DMS 273 (cell line): ENCODE data around the gene FHL3.
A peak's percentile ranks its signal among the peaks of the same experiment; 100 is the strongest.

Source experiments
- DNase-seq: peaks from one replicate; lab custom pipeline; 2025; ENCODE audit not compliant: unreplicated experiment; lab: John Stamatoyannopoulos, UW

FHL3 gene

GRCh38 chr1:38005195-38006007 is at the start of gene FHL3:
TSS of gene FHL3 (minus strand) at chr1:38005514. CDS start at chr1:37999412, 6,102 bp downstream.
- peak; percentile 100 for DNase-seq

DNA sequence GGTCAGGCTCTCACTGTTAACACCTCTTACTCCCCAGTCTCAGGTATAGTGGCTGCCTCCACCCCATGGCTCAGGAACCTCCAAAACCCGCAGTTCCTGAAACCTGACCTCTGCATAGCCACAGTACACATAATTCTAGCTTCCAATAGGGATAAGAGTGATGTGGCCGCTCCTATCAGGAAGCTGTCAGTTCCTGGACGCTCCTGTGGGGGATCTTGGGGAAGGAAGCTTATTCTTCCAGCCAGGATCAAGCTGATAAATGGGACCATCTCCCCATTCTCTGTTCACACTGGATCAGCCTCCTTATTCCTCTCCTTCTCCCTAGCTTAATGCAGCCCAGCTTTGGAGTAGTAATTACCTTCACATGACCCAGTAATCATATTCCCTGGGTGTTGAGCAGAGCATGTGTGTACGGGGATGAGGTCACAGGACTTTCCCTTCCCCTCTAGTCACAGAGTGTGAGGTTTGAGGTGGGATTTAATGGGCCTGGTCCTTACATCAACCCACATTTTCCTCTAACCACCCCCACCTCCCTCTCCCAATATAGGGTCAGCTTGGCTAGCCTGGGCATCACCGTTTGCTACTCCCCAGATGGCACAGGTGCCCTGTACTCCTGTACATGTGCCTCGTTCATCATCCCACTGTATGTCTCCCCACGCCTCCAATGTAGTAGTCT is 48.2 kb upstream of the FHL3 start:
- DNase-seq, result peak; percentile 97

GRCh38 chr1:38052750-38053415 is 47.6 kb upstream of the FHL3 start:
- DNase-seq, result peak; percentile 97

DNA sequence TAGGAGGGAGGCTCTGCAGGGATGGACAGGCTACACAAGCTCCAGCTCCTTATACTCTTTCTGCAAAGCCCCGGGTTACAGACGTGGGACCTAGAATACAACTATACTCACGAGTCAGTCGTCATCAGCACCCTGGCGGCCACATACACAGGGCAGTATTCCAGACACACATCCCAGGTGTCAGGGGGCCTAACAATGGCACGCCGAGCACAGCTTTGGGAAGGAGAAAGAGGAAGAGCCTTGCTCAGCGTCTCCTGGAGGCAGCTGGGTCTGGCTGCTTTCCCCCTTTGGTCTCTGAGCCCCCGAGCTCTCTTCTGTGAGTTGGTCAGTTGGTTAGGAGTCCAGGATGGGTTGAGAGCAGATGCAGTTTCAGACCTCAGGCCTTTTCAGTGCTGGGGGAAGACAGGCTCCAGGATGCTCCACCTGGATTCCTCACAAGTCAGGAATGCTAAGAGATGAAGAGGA is 45.8 kb upstream of the FHL3 start:
- DNase-seq, result no peak

DNA sequence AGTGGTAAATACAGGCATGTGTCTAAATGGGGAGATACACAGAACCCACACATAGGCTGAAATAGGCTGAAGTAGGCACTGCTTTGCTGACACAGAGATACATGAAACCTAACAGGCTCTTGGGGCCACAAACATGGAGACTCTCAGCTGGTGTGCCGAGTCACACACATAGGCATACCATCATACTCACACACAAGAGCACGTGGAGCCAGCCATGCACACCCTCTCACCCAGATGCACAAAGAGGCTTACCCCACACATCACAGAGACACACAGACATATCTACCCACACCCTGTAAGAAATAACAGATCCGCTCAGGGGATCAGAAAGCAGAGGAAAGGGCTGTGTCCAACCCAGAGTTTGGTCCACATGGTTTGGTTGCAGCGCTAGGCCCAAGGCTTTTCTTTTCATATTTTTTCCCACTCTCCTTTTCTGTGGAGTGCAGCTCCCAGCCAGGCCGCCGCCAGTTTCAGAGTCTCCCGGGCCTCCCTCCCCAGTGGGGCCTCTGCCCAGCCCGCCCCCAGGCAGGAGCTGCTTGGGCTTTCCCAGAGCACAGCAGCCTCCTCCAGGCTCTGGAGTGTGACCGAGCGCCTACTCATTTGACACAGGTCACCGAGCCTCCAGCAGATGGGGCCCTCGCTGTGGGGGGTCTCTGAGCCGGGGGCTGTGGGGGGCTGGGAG is 45.2 kb upstream of the FHL3 start:
- DNase-seq, result peak; percentile 94

- no peak for DNase-seq
Measured at GRCh38 chr1:38047603-38048141, 42.4 kb upstream of the FHL3 start.

- DNase-seq, result peak; percentile 100
Measured at GRCh38 chr1:38046884-38047602, 41.7 kb upstream of the FHL3 start.

DNA sequence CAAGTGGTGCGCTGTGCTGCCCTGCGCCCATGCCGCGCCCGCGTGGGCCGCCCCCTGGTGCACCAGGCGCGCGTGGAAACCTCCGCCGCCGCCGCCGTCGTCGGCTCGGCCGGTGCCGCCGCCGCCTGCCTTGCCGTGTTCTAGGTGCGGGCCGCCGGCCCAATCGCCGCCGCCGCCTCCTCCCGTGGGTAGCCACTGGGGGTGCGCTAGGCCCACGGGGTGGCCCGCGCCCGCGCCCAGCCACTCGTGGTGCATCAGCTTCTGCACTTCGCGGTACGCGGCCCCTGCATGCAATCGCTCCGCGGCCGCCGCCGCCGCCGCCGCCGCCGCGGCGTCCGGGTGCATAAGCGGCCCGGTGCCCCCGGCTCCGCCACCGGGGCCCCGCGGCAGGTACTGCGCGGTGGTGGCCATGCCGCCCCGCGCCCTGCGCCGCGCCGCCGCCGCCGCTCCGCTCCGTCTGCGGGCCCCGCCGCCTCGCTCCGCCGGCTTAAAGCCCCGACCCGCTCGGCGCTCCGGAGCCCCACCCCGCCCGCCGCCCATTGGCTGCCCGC is 41.1 kb upstream of the FHL3 start, which contains the start of gene POU3F1:
POU3F1 (minus strand) TSS at position 461 of the 551 bp plus-strand sequence; CDS start at position 411, 50 bp downstream.
- DNase-seq, result no peak

- peak; percentile 100 for DNase-seq
Measured at GRCh38 chr1:38045401-38046332, 40.4 kb upstream of the FHL3 start.

DNA sequence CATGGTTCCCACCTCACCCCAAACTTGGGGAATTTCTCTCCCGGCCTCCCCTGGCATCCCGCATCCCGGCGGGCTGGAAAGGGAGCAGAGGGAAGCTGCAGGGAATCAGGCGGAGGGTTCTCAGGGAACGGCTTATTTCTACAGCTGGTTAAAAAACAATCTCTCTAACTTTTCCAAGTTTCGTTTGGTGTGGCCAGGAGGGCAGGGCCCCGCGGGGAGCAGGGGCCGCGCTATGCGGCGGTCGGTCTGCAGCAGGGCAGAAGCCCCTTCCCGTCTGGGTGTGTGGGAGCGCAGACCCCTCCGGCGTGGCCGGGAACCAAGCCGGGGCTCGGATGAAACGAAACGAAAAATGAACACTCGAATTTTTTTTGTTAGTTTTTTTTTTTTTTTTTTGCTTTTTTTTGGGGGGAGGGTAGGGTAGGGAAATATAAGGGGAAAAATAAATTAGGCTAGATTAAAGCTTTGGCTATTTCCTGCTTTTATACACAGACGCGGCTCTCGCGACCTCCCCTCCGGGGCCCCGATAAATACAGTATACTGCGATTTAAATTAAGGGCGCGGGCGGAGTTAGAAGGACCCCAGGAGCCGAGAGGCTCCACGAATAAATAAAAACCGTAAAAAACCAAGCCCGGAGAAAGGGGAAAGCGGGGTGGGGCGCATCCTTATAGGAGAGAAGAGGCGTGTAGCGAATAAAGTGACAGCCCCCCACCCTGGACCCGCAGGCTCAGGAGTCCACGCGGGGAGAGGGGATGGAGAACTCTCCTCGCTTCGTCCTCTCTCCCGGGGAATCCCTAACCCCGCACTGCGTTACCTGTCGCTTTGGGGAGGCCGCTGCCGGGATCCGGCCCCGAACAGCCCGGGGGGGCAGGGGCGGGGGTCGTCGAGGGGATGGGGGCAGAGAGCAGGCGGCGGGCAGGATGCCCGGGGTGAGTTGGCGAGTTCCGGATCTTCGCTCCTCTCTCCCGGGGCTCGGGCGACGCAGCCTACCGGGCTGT is 39.2 kb upstream of the FHL3 start:
- peak; percentile 99 for DNase-seq

DNA sequence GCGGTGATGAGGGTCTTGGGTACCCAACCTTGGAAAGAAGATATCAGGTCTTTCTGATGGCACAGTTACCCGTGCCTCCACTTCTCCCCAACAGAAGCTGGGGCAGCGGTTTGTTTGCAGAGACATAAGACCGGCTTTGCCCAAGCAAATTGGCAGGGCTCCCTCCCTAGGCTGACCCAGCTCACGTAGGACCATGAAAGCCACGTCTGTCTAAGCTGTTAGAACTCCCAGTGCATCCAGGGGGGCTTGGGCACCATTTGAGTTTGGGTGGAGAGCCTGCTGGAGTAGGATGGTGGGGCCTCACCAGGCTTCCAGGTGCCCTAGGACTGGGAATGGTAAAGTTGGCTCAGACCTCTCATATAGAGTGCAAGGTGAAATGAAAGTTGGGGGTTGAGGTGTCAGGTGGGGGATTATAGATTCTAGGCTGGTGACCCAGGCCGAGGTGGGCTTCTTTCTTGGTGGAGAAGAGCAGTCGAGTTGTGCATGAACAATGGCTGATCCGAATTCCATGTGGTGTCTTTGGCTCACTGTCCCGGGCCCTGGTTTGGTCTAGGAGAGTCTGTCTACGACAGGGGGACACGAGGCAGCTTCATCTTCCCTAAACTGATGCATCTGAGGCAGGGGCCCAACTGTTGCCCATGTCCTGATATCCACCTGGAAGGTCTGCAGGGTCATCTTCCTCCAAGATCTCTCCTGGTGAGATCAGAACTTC is 37.9 kb upstream of the FHL3 start:
- DNase-seq, result no peak

- no peak for DNase-seq
Measured at GRCh38 chr1:38041936-38042834, 36.9 kb upstream of the FHL3 start.

DNA sequence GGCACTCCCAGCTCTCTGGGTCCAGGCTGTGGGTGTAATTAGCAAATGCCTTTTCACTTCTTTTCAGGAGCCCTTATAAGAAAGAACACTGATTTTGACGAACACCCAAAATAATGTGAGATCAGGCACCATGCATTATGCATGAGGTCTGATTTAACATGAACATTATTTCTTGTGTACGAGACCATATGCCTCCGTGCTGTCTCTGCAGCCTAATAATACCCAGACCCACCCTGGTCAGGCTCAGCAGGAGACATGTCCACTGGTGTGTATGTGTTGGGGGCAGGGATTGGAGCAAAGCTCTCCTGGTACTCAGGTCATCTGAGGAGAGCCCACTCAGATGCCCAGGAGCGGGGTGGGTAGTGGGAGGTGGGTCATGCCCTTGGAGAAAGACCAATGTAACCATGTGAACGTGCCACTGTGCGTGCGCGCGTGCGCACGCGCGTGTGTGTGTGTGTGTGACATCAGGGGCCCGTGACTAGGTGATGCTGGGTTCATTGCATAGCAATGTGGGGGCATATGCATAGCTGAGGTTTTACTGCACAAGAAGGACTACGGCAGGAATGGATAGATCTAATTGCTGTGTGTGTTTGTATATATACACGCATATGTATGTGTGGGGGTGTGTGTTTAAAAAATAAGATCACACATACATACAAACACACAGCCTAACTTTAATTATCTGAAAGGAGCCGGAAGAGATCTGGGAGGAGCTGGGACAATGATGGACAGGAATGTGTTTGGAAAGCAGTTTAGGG is 34.2 kb upstream of the FHL3 start:
- peak; percentile 93 for DNase-seq

DNA sequence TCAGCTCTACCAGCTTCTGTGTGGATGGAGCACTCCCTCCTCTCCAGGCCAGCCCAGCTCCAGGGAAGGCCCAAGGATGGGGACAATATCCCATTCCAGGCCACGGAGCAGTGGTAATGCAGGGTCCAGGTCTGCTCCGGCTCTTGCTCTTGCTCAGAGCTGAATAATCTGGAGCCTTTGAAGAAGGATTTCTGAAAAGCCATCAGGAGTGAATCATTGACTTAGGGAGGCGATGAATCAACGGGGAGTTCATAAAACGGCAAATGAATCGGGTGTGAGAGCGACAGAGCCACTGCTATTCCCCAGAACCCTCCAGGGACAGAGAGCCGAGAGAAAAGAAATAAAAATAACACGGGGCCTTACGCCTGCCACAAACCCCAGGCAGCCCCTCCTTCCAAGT is 33.5 kb upstream of the FHL3 start:
- DNase-seq, result no peak
